Renal cortical epithelial cell (primary cell): Measurements from ENCODE around the gene RDH16. TPM values are rescaled to one million over a fixed set of nuclear protein-coding genes. Genes with fewer than 3 reads are reported as not detected.
A peak's percentile ranks its signal among the peaks of the same experiment; 100 is the strongest.
"Not testable (repeated sequence)": the region's sequence is repeated elsewhere in the genome, so short reads cannot be mapped to it uniquely, and the experiment has no call there.

Experiments used
- DNase-seq: peaks from one replicate; pipeline ENCODE4 v3.0.0-alpha.2; 2011; ENCODE audit warnings: low read depth
- total RNA-seq: library from RNA; depleted of rRNA; stranded (reverse); fragments of >200 nt; gene quantifications from 2 replicates; pipeline ENCODE4 v1.2.3, GENCODE V29; 2014

Gene RDH16
- total RNA-seq, 1 donor from 2014 or later, result 0.15 TPM

- DNase-seq, result no peak
Measured at GRCh38 chr12:56921346-56921745, 36.1 kb downstream of the RDH16 start.

- not testable (repeated sequence) for DNase-seq
Measured at GRCh38 chr12:56918139-56918538, 39.3 kb downstream of the RDH16 start.

GRCh38 chr12:56916996-56917333 is 40.4 kb downstream of the RDH16 start:
- no peak for DNase-seq

- DNase-seq, result no peak
Measured at GRCh38 chr12:56916296-56916995, 41.0 kb downstream of the RDH16 start.

- DNase-seq, result peak; percentile 71
Measured at GRCh38 chr12:56914724-56915123, 42.7 kb downstream of the RDH16 start.

- DNase-seq, result no peak
Measured at GRCh38 chr12:56914256-56914655, 43.2 kb downstream of the RDH16 start.

- DNase-seq, result not testable (repeated sequence)
Measured at GRCh38 chr12:56909403-56909802, 48.0 kb downstream of the RDH16 start.

GRCh38 chr12:56908136-56908535 is 49.3 kb downstream of the RDH16 start:
- no peak for DNase-seq

- no peak for DNase-seq
Measured at GRCh38 chr12:56905852-56906251, 51.6 kb downstream of the RDH16 start.

- no peak for DNase-seq
Measured at GRCh38 chr12:56903374-56903773, 54.0 kb downstream of the RDH16 start.

Other genes starting within 250 kb of the RDH16 start
- gene NACA, start 232.3 kb downstream of the RDH16 start, total RNA-seq, result 1,165 and 1,223 TPM in 2 replicates
- 2.9 and 9.6 TPM in 2 replicates for gene PRIM1, start 205.3 kb downstream of the RDH16 start, total RNA-seq
- gene HSD17B6, start 194.3 kb downstream of the RDH16 start, total RNA-seq, result 1.1 TPM in 1 of 2 replicates, not detected in the other
- not detected in 2 replicates for gene SDR9C7, start 23.2 kb downstream of the RDH16 start, total RNA-seq
- gene ZBTB39, start 48.9 kb upstream of the RDH16 start, total RNA-seq, result 3.0 and 7.3 TPM in 2 replicates
- gene TAC3, start 58.9 kb upstream of the RDH16 start, total RNA-seq, result not detected in 2 replicates
- gene MYO1A, start 92.5 kb upstream of the RDH16 start, total RNA-seq, result not detected in 2 replicates
- gene NEMP1, start 121.2 kb upstream of the RDH16 start, total RNA-seq, result 5.2 and 7.8 TPM in 2 replicates
- 13.5 and 16.3 TPM in 2 replicates for gene NAB2, start 131.5 kb upstream of the RDH16 start, total RNA-seq
- 105 and 131 TPM in 2 replicates for gene STAT6, start 153.8 kb upstream of the RDH16 start, total RNA-seq
- gene LRP1, start 170.9 kb upstream of the RDH16 start, total RNA-seq, result 11.3 and 157 TPM in 2 replicates
- not detected in 2 replicates for gene LRP1-AS, start 190.0 kb upstream of the RDH16 start, total RNA-seq